ENCODE results near the gene CRTAP. TPM values are rescaled to one million over a fixed set of nuclear protein-coding genes. Genes with fewer than 3 reads are reported as not detected.
"Not testable (repeated sequence)": the region's sequence is repeated elsewhere in the genome, so short reads cannot be mapped to it uniquely, and the experiment has no call there.

The CRTAP gene
- total RNA-seq, 1 donor from 2014 or later = 177 TPM

DNA sequence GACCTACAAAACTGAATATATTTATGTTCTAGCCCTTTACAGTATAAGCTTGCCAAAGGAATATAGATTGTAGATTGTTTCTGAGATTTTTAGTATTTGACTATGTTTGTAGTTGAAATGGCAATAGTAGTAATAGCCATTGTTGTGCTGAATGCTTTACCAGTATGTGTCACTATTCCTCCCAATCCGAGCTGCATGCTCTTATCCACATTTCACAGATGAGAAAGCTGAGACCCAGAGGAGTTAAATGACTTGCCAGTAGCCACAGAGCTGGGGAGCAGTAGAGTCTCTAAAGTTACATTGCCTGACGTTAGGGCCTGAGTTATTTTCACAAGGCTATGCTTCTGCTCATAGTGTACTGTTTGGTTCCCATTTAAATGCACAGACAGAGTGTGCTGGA lies 13.6 kb upstream of the CRTAP start:
- Mint-ChIP-seq H3K9me3 (no peaks in the 10 kb centered on the region), H3K27ac (no peak overlapping the region)
- no peak for TF ChIP-seq CTCF (IDR thresholded peaks at IDR 0.05; ENCODE audit: unreplicated experiment)

DNA sequence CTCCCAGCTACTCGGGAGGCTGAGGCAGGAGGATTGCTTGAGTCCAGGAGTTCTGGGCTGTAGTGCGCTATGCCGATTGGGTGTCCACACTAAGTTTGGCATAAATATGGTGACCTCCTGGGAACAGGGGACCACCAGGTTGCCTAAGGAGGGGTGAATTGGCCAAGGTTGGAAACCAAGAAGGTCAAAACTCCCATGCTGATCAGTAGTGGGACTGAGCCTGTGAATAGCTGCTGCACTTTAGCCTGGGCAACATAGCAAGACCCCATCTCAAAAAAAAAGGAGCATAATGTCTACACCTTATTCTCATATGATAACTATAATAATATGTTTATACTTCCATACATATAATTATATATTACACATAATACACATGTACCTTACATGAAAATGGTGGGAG lies 10.8 kb upstream of the CRTAP start:
- Mint-ChIP-seq H3K4me1 (peaks cover 4% of the 10 kb centered on the region), H3K9me3 (no peaks in the 10 kb centered on the region), H3K36me3 (no peaks in the 10 kb centered on the region), H3K27me3 (ENCODE audit: low read depth) (no peaks in the 10 kb centered on the region), H3K27ac (no peak overlapping the region), H3K4me3 (no peak overlapping the region)
- TF ChIP-seq CTCF (IDR thresholded peaks at IDR 0.05; ENCODE audit: unreplicated experiment) = no peak
- DNase-seq (ENCODE audit: low spot score in 2 of 2, unreplicated experiment in 2 of 2) = no peak

More for the DNA sequence above, 13.6 kb upstream of the CRTAP start:
- DNase-seq (ENCODE audit: low spot score in 2 of 2, unreplicated experiment in 2 of 2) = no peak
- H3K27me3 Mint-ChIP-seq (ENCODE audit: low read depth) = no peaks in the 10 kb centered on the region
- H3K4me1 Mint-ChIP-seq = peaks cover 17% of the 10 kb centered on the region
- H3K36me3 Mint-ChIP-seq = no peaks in the 10 kb centered on the region
- no peak overlapping the region for H3K4me3 Mint-ChIP-seq

GRCh38 chr3:33103480-33103879 lies 10.3 kb upstream of the CRTAP start:
- Mint-ChIP-seq H3K27ac (no peak overlapping the region), H3K27me3 (ENCODE audit: low read depth) (no peaks in the 10 kb centered on the region), H3K36me3 (no peaks in the 10 kb centered on the region), H3K4me3 (no peak overlapping the region), H3K9me3 (no peaks in the 10 kb centered on the region), H3K4me1 (peaks cover 4% of the 10 kb centered on the region)
- no peak for TF ChIP-seq CTCF (IDR thresholded peaks at IDR 0.05; ENCODE audit: unreplicated experiment)
- no peak for DNase-seq (ENCODE audit: low spot score in 2 of 2, unreplicated experiment in 2 of 2)

DNA sequence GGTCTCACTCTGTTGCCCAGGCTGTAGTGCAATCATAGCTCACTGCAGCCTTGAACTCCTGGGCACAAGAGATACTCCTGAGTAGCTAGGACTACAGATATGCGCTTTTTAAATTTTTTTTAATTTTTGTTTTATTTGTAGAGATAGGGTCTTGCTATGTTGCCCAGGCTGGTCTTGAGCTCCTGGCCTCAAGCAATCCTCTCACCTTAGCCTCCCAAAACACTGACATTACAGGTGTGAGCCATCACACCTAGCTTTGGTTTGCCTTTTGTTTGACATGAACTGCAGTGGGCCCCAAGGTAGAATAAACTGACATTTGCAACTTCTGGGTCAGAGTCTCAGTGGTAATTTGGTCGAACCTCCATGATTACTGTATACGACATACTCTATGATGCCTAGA lies 9.0 kb upstream of the CRTAP start:
- DNase-seq (ENCODE audit: low spot score in 2 of 2, unreplicated experiment in 2 of 2) = no peak
- Mint-ChIP-seq H3K9me3 (no peaks in the 10 kb centered on the region), H3K4me1 (no peaks in the 10 kb centered on the region), H3K27me3 (ENCODE audit: low read depth) (no peaks in the 10 kb centered on the region), H3K4me3 (no peak overlapping the region), H3K36me3 (no peaks in the 10 kb centered on the region), H3K27ac (no peak overlapping the region)
- TF ChIP-seq CTCF (IDR thresholded peaks at IDR 0.05; ENCODE audit: unreplicated experiment) = no peak

- Mint-ChIP-seq H3K4me1 (no peaks in the 10 kb centered on the region), H3K9me3 (no peaks in the 10 kb centered on the region), H3K4me3 (no peak overlapping the region), H3K27ac (no peak overlapping the region), H3K36me3 (no peaks in the 10 kb centered on the region), H3K27me3 (ENCODE audit: low read depth) (no peaks in the 10 kb centered on the region)
- no peak for DNase-seq (ENCODE audit: low spot score in 2 of 2, unreplicated experiment in 2 of 2)
- TF ChIP-seq CTCF (IDR thresholded peaks at IDR 0.05; ENCODE audit: unreplicated experiment) = no peak
Measured at GRCh38 chr3:33105341-33105948, 8.4 kb upstream of the CRTAP start.

- not testable (repeated sequence) for H3K4me3 Mint-ChIP-seq; H3K9me3 Mint-ChIP-seq; H3K27me3 Mint-ChIP-seq (ENCODE audit: low read depth); H3K4me1 Mint-ChIP-seq; H3K36me3 Mint-ChIP-seq; H3K27ac Mint-ChIP-seq; DNase-seq (ENCODE audit: low spot score in 2 of 2, unreplicated experiment in 2 of 2)
Measured at GRCh38 chr3:33106854-33107253, 7.0 kb upstream of the CRTAP start.
